AG04450 (cell line): ENCODE measurements around the gene IL1RAPL1. TPM values are rescaled to one million over a fixed set of nuclear protein-coding genes. Genes with fewer than 3 reads are reported as not detected.

ENCODE experiments used
- CTCF ChIA-PET: fragments of 300-600, 350-600 bp; formaldehyde crosslinking; extraction: SDS; loops from one replicate; lab custom pipeline; 2022; ENCODE audit warnings: antibody characterized with exemption, inconsistent platforms; lab: Charles Lee
- POLR2A ChIA-PET: fragments of 350-600 bp; formaldehyde crosslinking; extraction: SDS; loops from one replicate; lab custom pipeline; 2021; ENCODE audit warnings: antibody characterized with exemption, inconsistent platforms; lab: Yijun Ruan, JAX
- DNase-seq: peaks from one replicate; pipeline ENCODE4 v3.0.0-alpha.2; 2011; ENCODE audit warnings: low read depth, low spot score
- H3K27ac ChIP-seq: one replicate; pipeline ENCODE4 v1.5.1; 2012; ENCODE audit warnings: low read depth, low read length, control low read depth
- H3K27me3 ChIP-seq: one replicate; pipeline ENCODE4 v1.6.0; 2012; ENCODE audit warnings: low read length; ENCODE audit not compliant: control insufficient read depth, insufficient read depth
- H3K4me3 ChIP-seq: 2 replicates; pipeline ENCODE4 v1.5.1; 2011; ENCODE audit warnings: mild to moderate bottlenecking, low read depth, low read length, control low read depth
- H3K9me3 ChIP-seq: 2 replicates; pipeline ENCODE4 v1.5.1; 2012; ENCODE audit warnings: low read length; ENCODE audit not compliant: control insufficient read depth, insufficient read depth
- polyA plus RNA-seq: library from polyadenylated mRNA; depleted of rRNA; stranded (reverse); fragments of >200 nt; gene quantifications from 2 replicates; pipeline ENCODE4 v1.2.3, GENCODE V29; 2011
- TF ChIP-seq, protein P1 (sequence below): IDR thresholded peaks from 2 replicates; pipeline ENCODE4 v1.5.1; 2011; ENCODE audit warnings: low read depth, low read length, control low read depth, inconsistent platforms

IL1RAPL1 gene
- polyA plus RNA-seq, 1 experiment: 0.93 TPM

DNA sequence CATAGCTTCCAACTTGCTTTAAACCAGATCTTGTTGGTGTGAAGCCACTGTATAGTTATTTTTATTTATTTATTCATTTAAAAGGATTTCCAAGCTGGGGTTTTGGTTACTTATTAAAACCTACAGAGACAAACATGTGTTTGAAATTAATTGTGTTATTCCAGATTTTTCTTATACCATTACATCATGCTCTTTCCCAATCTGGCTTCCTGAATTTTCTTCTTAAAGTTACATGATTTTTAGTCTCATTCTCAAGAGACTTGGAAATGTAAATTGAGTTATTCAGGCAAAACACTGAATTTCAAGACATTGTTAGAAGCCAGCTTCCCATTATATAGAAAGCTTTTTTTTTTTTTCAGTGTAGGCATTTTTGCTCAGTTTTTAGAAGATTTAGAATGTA is 381.9 kb downstream of the IL1RAPL1 start:
- POLR2A ChIA-PET: no interaction called here
- TF ChIP-seq, protein P1, sequence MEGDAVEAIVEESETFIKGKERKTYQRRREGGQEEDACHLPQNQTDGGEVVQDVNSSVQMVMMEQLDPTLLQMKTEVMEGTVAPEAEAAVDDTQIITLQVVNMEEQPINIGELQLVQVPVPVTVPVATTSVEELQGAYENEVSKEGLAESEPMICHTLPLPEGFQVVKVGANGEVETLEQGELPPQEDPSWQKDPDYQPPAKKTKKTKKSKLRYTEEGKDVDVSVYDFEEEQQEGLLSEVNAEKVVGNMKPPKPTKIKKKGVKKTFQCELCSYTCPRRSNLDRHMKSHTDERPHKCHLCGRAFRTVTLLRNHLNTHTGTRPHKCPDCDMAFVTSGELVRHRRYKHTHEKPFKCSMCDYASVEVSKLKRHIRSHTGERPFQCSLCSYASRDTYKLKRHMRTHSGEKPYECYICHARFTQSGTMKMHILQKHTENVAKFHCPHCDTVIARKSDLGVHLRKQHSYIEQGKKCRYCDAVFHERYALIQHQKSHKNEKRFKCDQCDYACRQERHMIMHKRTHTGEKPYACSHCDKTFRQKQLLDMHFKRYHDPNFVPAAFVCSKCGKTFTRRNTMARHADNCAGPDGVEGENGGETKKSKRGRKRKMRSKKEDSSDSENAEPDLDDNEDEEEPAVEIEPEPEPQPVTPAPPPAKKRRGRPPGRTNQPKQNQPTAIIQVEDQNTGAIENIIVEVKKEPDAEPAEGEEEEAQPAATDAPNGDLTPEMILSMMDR: no peak
- Histone ChIP-seq H3K27ac (no peak overlapping the region), H3K9me3 (no peaks in the 10 kb centered on the region; the same call in 1 of the 2 replicates), H3K4me3 (no peak overlapping the region), H3K27me3 (no peaks in the 10 kb centered on the region)
- CTCF ChIA-PET: no interaction called here
- no peak for DNase-seq

- H3K9me3 ChIP-seq: no peaks in the 10 kb centered on the region
- H3K27me3 ChIP-seq: no peaks in the 10 kb centered on the region
- H3K27ac ChIP-seq: no peak overlapping the region
- POLR2A ChIA-PET: no interaction called here
- no peak overlapping the region for H3K4me3 ChIP-seq
- no peak for DNase-seq
- TF ChIP-seq, protein P1: no peak
- CTCF ChIA-PET: no interaction called here
Measured at GRCh38 chrX:28979877-28980276, 392.6 kb downstream of the IL1RAPL1 start.

- Histone ChIP-seq H3K4me3 (no peak overlapping the region), H3K27me3 (no peaks in the 10 kb centered on the region), H3K9me3 (no peaks in the 10 kb centered on the region), H3K27ac (no peak overlapping the region)
- POLR2A ChIA-PET: no interaction called here
- TF ChIP-seq, protein P1: no peak
- CTCF ChIA-PET: no interaction called here
- no peak for DNase-seq
Measured at GRCh38 chrX:28981952-28982351, 394.7 kb downstream of the IL1RAPL1 start.

- ChIA-PET POLR2A (no interaction called here), CTCF (no interaction called here)
- TF ChIP-seq, protein P1: no peak
- no peak overlapping the region for H3K27ac ChIP-seq
- no peak for DNase-seq
- H3K4me3 ChIP-seq: no peak overlapping the region
- H3K27me3 ChIP-seq: no peaks in the 10 kb centered on the region
- no peaks in the 10 kb centered on the region for H3K9me3 ChIP-seq
Measured at GRCh38 chrX:28988246-28988645, 401.0 kb downstream of the IL1RAPL1 start.

GRCh38 chrX:28997706-28998463 is 410.6 kb downstream of the IL1RAPL1 start:
- no peak overlapping the region for H3K4me3 ChIP-seq
- H3K27ac ChIP-seq: no peak overlapping the region
- H3K27me3 ChIP-seq: no peaks in the 10 kb centered on the region
- TF ChIP-seq, protein P1: no peak
- peak; percentile 70 for DNase-seq
- ChIA-PET POLR2A (interaction anchor here (0.7 kb wide), 1 partner anchor 55 kb away, joined by 5 read pairs; no protein-coding TSS in a partner anchor), CTCF (no interaction called here)
- no peaks in the 10 kb centered on the region for H3K9me3 ChIP-seq
